HG02763 (cell line): ENCODE measurements around the gene CEBPZOS.
"Not testable (repeated sequence)": the region's sequence is repeated elsewhere in the genome, so short reads cannot be mapped to it uniquely, and the experiment has no call there.

Experiments used
- ATAC-seq: cut with Tn5 transposase; IDR thresholded peaks from one replicate; pipeline ENCODE4 v1.9.1; 2021; ENCODE audit warnings: mild to moderate bottlenecking, moderate library complexity; ENCODE audit not compliant: unreplicated experiment

CEBPZOS gene

DNA sequence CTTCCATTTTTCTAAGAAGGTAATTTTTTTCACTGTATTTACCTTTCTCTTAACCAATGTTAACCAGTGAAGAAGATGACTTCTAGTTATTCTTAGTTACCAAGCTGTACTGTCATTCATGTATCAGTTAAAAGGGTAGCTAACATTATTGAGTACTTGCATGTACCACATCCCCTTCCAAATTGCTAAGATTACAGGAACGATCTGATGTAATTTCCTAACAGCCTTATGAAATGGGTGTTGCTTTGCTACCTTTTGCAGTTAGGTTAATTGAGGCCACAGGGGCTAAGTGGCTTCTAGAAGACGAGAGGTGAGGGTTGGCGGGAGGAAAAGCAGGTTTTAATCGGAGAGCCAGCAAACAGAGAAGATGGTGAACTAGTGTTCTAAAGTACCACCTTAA is 6.0 kb upstream of the CEBPZOS start:
- no peak for ATAC-seq

DNA sequence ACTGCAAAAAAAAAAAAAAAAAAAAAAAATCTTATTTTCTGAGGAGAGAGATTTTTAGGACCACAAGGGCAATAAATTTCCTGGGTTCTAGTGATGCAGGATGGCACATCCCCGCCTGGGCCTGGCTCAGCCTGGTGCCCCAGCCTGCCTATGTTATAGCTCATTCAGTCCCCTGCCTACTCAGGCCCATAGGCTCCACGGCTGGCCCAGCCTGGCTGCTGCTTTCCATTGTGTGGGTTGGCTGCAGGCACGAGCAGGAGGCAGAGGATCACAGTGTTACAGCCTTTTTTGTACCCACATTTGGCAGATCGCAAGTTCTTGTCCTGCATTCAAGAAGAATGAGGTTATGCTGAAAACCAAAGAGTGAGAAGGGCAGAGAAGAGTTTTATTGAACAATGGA is 5.0 kb upstream of the CEBPZOS start:
- ATAC-seq: no peak

DNA sequence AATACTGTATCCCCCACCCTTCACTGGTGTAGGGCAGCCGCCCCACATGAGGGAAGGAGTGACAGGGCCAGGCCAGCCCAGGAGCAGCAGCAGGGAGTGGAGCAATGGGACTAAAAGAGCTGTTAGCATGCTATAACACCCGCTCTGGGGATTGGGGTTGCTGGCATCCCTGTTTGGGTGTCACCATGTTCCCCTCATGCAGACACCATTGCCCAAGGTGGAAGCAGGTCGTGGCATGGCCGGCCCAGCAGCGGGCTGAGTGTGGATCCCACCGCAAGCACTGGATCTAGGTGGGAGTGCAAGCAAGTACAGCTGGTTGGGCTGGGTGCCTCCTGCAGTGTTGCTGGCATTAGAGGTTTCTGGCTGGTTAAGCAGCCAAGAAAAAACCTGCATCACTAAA is 4.5 kb upstream of the CEBPZOS start:
- no peak for ATAC-seq

DNA sequence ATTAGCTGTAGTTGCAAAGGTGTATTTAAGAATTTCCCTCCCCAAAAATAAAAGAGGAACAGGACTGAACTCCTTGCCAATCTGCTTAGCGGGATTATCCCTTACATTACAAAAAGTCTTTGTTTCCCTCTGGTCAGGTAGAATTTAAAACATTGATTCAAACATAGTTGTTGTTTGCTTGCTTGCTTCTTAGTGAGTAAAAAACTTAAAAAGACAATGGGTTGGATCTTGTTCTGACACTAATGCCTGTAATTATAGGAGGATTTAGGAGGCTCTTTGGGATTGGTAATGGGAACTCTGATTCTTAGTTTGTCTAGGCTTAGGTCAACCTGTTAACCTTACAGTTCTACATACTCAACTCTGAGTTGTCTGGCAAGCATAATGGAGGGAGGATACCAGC is 3.7 kb upstream of the CEBPZOS start:
- no peak for ATAC-seq

DNA sequence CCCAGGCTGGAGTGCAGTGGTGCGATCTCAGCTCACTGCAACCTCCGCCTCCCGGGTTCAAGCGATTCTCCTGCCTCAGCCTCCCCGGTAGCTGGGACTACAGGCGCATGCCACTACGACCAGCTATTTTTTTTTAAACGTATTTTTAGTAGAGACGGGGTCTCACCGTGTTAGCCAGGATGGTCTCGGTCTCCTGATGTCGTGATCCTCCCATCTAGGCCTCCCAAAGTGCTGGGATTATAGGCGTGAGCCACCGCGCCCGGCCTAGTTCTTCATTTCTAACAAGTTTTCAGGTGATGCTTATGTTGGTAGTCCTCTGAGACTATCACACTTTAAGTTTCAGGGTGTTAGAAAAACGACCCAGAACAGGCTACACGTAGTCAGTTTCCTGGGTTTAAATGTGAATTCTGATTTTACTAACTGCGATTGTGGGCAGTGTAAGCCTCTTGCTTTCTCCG is 405 bp upstream of the CEBPZOS start:
- not testable (repeated sequence) for ATAC-seq

DNA sequence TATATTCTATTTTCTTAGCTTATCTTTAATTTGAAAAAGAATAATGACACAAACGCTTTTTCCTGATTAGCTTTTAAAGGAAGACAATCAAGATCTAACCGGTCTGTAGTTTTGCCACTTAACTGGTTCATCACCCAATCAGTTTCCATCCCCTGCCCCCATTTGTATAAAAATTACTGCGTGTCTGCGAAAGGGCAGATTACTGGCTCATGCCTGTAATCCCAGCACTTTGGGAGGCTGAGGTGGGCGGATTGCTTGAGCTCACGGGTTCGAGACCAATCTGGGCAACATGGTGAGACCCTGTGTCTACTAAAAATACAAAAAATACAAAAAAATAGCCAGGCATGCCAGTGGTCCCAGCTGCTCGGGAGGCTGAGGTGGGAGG is 2.4 kb downstream of the CEBPZOS start:
- ATAC-seq: no peak

DNA sequence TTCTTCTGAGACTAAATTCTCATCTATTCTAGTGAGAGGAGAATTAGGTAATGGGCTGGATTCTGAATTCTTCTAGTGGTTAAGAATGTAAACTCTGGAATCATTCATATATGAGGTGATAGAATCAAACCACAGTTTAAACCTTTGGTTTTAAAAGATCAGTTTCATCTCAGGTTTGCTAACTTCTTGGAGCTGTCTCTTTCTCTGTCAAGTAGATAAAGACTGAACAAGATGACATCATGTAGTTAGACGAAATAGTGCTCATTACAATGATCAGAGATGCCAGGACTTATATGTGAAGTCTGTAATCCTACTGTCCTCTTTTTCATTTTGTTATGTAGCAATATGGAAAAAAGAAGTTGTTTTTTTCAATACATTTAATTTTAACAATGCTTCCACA is 4.9 kb downstream of the CEBPZOS start:
- ATAC-seq: no peak

DNA sequence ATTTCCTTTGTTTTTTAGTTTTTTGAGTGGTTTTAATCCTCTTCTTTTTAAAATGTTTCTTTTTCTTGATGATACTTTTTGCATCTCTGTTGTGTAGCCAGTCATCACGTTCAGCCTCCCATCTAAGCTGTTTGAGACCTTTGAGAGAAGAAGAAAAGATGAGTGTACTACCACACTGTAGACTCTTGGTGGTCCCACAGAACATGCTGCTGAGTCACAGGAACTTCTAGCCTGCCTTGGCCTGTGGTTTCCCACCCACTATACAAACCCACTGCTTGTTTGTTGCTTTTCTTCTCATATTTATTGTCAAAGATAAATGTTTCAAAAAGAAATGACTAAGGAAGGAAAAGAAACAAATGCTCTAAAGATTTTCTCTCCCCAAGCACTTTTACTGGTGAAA is 5.5 kb downstream of the CEBPZOS start:
- ATAC-seq: no peak

DNA sequence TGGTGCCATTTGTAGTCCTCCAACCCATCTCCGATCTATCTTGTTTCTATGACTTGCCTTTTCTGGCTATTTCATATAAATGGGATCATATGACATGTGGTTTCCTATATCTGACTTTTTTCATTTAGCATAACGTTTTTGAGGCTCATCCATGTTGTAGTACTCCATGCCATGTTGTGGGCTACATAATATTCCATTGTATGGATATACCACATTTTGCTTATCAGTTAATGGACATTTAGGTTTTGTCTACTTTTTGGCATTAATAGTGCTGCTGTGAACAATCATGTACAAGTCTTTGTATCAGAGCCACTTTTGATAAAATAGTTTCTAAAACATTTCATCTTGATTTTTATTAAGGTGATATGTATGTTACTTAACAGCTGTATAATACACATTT is 7.4 kb downstream of the CEBPZOS start:
- ATAC-seq: no peak

DNA sequence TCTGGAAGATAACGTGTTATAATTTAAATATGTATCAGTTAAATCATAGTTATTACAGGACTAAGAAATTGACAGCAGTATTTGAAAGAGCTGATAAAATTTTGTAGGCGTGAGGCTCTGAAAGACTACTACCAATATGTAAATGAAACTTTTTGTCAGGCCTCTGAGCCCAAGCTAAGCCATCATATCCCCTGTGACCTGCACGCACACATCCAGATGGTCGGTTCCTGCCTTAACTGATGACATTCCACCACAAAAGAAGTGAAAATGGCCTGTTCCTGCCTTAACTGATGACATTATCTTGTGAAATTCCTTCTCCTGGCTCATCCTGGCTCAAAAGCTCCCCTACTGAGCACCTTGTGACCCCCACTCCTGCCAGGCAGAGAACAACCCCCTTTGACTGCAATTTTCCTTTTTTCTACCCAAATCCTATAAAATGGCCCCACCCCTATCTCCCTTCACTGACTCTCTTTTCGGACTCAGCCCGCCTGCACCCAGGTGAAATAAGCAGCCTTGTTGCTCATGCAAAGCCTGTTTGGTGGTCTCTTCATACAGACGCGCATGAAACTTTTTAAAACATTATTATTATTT is 8.9 kb downstream of the CEBPZOS start:
- not testable (repeated sequence) for ATAC-seq

DNA sequence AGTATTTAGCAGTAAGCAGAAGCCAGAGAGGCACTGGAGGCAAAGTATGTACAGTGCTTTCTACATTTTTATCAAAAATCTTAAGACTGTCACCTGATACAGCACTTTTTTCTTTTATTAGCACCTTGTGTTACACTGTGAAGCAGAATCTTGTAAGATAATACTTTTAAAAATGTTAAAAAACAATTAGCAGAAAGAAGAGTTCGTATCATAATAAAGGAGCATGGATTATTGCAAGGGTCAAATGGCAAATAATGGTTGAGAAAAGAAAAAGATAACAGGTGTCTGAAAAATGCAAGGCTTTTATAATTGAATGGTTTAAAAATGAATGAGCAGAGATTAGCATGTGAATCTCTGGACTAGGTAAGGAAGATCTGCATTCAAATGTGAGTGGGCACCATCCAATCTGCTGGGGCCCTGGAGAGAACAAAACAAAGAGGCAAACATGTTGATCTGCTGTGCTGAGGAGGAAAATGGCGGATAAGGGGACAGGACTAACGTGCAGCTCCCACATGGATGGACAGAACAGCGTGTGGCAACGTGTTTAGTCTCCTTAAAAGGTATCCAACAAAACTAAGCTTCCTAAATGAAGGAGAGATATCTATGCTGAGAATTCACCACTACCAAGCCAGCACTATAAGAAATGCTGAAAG is 9.5 kb downstream of the CEBPZOS start:
- no peak for ATAC-seq

DNA sequence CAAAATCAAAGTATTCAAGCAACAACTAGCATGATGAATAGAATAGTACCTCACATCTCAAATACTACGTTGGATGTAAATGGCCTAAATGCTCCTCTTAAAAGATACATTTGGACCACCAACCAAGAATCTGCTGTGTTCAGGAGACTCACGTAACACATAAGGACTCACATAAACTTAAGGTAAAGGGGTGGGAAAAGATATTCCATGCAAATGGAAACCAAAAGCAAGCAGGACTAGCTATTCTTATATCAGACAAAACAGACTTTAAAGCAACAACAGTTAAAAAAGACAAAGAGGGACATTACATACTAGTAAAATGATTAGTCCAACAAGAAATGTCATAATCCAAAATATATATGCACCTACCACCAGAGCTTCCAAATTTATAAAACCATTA is 10.5 kb downstream of the CEBPZOS start:
- not testable (repeated sequence) for ATAC-seq

DNA sequence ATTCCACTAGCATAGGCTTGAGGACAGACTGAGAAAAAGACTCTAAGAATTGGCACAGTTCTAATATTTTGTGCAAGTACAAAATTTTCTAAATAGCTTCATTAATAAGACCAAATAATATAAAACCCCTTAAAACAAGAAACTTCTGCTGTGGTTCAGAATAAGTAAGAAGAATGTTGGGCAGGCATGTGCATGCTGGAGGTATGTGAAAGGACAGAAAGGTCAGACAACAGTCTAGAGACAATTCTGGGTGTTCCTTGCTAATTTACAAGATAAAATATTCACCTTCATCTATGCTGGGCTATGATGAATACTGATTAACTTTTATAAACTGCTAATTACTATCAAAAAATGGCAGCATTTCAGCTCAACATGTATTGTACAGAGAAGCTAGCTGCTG is 14.9 kb downstream of the CEBPZOS start:
- ATAC-seq: no peak

DNA sequence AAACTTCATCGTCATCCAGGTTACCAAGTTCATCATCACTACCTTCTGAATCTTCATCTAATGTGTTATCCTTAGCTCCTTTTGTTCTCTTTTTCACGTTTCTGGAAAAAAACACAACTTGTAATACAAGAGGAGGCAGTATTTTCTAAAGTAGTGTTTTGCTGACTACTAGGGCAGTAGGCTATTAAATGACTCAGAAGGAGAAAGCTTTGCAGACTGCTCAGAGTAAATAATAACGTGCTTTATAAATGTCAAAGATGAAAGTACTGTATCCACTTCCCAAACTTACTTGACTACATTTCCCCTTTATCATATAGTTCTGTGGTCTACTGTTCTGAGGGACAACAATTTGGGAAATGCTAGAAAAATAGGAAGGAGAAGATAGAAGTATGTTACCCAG is 15.6 kb downstream of the CEBPZOS start:
- no peak for ATAC-seq

DNA sequence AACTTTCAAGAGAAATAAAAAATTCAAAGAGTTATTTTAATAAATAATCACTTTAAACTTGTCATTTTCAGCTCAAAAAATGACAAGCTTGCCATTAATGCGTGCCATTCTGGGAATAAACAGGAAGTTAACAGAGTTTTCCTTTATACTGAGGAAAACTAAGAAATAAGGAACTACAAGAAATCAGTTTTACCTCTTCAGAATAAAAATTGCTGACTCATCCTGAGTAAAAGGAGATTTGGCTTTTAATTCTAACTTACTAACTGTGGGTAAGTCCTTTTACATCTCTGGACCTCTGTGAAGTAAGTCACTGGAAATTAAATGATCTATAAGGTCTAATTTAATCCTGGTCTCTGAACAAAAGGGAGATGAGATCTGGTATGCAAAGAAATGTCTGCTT is 19.0 kb downstream of the CEBPZOS start:
- no peak for ATAC-seq

DNA sequence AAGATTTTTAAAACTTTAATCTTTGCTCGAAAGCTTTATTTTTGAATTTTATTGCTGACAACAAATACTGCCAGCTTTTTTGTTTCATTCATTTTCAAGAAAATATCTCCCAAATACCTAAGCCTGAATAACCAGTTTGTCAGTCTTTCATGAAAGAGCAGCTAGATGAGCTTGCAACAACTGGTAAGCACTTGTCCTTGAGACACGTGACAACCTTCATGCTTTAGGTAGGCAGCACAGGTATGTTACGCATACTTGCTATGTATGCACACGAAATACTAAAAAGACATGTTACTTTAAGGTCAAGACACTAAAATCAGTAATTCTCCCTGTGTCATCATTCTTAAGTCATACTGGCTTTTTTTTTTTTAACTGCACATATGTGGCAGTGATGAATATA is 22.8 kb downstream of the CEBPZOS start:
- no peak for ATAC-seq

DNA sequence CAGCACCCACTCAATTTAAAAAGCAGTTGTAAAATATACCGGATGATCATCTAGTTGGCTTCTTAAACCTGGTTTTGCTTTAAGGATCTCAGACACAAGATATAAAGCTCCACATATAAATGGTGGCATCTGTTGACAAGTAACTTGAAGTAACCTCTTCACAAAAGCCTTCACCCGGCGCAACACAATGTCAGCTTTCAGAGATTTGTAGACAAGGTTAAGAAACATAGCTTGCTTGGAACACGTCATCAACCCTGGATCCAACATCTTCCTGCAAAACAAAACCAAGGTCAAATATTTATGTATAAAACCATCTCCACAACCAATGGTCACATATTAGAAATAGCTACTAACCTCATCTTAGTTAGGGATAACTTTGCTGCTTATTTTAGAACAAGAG is 26.8 kb downstream of the CEBPZOS start:
- no peak for ATAC-seq

DNA sequence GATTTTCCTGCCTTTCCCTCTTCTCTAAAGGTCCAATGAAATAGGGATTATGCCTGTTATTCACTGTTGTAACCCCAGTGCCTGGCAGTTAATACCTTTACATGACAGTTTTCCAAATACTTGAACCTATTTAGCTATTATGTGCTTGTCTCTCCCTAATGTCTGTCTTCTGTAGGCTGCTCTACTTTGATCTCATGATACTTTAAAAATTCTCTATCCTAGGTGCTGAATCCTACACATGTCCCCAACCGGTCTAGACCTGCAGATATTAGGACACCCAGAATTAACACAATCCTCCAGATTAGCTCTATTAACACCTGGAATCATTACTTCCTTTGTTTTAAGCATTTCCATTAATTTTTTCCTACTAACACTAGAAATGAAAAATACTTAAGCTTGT is 27.8 kb downstream of the CEBPZOS start:
- no peak for ATAC-seq

DNA sequence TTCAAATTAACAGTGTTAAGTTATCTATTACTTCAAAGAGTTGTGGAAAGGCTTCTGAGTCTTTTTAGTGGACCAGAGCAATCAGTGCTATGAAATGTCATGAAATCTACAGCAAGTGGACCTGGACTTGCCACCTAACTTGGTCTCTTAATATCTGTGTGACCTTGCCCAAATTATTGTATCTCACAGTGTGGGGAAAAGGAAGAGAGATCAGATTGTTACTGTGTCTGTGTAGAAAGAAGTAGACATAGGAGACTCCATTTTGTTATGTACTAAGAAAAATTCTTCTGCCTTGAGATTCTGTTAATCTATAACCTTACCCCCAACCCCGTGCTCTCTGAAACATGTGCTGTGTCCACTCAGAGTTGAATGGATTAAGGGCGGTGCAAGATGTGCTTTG is 28.8 kb downstream of the CEBPZOS start:
- ATAC-seq: not testable (repeated sequence)

DNA sequence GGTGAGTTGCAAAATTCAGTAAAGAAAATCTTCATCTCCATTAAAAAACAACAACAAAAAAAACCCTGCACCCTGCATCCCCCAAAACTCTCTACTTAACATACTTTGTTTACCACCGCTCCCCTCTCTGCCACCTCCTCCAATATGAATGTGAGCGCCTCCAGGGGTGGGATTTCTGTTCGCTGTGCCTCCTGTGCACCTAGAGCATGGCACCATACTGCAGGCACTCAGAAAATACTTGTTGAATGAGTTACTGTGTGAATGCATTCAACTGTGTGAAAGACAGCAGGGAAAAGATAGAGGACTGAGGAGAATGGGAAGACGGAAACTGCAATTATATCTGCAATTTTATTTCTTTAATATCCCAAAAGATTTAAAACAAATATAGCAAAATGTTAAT is 30.6 kb downstream of the CEBPZOS start:
- no peak for ATAC-seq

DNA sequence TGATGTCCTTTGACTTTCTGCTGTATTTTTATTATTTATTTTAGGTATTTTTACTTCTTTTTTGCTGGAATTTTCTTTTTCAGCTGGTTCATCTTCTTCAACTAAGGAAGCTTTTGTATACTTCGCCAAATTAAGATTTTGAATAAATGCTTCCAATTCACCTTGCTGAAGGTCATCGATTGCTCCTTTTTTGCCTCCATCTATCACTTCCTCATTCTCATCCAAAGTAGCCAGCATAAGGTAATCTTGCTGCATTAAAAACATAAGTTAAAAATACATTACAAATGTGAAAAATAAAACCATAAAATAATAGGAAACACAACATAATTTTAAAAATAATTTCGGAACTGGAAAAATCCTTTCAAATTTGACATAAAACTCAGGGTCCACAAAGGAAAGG is 32.5 kb downstream of the CEBPZOS start:
- ATAC-seq: no peak

DNA sequence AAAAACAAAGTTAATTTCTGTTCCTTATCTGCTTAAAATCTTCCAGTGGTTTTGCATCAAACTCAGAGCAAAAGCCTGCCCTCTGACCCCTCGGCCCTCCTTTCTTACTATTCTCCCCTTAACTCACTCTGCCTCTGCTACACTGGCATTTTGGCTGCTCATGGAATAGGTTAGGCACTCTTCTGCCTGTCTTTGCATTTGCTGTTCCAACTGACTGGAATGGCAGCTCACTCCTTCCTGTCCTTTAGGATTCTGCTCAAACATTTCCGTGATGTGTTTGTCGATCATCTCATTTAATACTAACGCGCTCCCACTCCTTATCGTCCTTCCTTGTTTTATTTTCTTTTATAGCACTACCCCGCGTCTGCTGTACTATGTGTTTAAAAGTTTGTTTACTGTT is 34.3 kb downstream of the CEBPZOS start:
- ATAC-seq: no peak
